GM21786 (cell line): Measurements from ENCODE around the gene OR10G2.
"Not testable (repeated sequence)": the region's sequence is repeated elsewhere in the genome, so short reads cannot be mapped to it uniquely, and the experiment has no call there.

Experiments
- ATAC-seq: cut with Tn5 transposase; IDR thresholded peaks from one replicate; pipeline ENCODE4 v1.9.1; 2021; ENCODE audit not compliant: unreplicated experiment

Gene OR10G2

DNA sequence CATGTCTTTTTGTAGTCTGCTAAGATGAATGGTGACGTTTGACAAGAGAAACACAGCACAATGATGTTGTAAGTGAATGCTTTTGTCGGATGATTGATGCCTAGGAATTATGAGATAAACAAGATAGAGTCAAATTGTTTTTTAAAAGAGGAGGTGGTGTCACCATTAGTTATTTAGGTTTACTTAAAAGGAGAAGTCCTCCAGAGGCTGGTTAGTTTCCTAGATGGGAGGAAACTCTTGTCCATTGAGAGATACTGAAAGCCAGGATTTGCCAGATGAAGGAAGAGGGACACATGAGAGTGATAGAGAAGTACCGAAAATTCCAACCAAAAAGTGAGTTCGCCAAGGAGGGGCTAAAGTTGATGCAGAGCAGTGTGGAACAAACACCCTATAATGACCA, at the start of gene OR10G2:
Gene OR10G2 (minus strand): TSS at position 101 of the 400 bp plus-strand sequence. CDS start 98 bp downstream, at position 3.
- ATAC-seq = no peak

DNA sequence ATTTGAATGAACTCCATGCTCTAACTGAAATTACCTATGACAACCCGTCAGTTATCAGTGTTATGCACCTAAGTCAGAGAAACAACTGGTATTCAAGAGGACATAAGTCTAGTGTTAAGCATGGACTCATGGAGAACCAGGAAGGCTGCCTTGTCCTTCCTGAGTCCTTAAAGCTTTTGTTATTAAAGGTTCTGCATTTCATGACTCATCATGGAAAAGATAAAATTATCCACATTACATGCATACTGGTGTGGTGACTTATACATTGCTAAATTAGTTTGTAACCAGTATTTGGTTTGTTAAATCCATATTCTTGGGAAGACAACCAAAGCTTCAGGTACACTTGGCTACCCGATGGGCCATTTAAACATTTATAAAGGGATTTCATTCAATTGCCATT, 45.3 kb upstream of the OR10G2 start:
- ATAC-seq = no peak

- ATAC-seq = no peak
Observed at GRCh38 chr14:21675566-21675965, 40.8 kb upstream of the OR10G2 start.

GRCh38 chr14:21673718-21674117, 39.0 kb upstream of the OR10G2 start, which contains the start of gene OR4E1:
Gene OR4E1, minus strand, starts transcription at chr14:21673818. Its CDS starts 2,883 bp downstream, at chr14:21670935.
- no peak for ATAC-seq

DNA sequence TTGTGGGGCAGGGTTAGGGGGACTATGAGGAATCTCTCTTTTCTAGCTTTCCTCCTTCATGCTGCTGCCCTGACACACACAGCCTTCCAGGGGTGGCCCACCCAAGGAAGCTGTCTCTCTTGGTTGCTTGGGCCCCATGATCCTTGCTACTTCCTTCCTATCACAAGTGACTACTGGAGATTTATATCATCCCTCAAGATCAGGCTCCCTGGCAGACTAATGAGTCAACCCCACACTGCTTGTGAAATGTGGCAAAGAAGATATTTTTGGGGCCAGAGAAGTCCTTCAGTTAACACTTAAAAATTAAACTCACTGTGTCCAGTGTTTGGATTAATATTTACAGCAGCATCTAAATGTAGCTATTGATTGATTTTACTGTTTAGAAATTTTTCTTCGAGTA, 37.4 kb upstream of the OR10G2 start:
- no peak for ATAC-seq

DNA sequence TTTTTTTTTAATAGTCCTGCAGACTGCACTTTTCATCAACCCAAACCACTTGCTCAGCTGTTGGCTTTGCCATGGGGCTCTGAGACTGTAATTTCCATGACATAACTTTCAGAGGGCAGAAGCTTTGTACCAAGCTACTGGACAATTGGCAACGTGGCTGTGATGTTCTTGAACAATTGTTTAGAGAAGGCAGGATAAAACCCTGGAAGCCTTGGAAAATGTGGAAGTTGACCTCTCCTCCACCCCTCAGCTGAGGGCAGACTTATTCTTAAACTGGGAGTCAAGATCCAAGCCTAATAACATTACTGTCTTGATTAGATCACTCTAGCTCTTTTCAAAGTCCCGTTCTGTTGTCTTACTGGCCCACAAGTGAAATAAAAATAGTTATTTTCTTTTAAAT, 36.6 kb upstream of the OR10G2 start:
- ATAC-seq = no peak

DNA sequence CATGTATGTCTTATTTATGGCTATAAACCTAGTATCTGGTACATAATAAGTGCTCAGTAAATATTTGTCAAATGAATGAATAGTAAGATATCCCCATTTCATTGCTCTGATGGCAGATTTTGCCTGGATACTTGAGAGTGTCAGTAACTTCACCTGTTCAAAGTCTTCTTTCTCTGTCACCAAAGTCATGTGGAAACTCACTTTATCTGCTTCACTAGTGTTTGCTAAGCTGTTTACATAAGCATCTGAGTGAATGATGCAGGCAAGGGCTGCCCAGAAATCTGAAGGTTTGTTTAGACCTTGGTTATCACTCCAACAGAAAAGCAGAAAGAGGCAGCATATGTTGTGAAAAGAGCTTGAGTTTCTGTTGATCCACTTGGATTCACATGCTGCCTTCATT, 34.5 kb upstream of the OR10G2 start:
- no peak for ATAC-seq

DNA sequence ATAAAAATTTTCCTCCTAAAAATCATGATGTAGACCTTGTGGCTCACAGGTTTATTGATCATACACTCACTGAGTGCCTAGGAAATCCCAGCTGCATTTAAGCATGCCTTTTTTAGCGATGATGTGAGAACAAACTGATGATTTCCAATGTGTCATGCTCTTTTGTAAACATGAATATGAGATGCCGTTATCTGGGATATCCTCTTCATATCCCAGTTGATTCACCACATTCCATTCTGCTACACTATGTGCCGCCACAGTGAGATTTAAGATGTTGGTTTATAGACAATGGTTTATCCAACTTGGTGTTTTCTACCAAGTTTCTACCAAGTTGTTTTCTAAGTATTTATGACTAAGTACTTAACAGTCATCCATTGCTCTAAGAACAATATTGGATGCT, 33.6 kb upstream of the OR10G2 start:
- ATAC-seq = no peak

GRCh38 chr14:21656980-21657379, 22.2 kb upstream of the OR10G2 start:
- no peak for ATAC-seq

- ATAC-seq = no peak
Observed at GRCh38 chr14:21654215-21654614, 19.5 kb upstream of the OR10G2 start.

DNA sequence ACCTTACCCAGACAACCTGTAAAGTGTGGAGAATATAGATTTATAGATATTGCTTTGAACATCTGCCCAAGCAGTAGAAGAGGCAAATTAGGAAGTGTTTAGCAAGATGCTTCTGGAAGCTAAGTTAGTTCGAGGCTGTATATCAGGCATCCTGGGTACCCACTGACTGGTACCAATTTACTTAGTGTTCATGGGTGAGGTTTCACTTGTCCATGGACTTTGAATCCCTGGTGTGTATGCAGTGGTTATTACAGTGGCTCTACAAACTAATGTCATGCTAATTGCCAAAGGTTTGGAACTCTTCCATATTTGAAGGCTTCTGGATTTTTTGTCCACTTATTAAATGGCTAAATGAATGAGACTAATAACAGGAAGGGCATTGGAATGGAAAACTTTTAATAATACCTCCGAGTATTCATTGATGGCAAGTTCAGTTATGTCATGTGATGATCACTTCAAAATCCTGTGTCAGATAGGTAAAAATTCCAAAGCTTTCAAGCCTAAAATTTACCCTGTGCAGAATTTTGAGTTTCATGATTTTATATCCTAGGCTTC, 18.7 kb upstream of the OR10G2 start, which contains the start of gene OR4E2:
Gene OR4E2 (plus strand): TSS at position 505 of the 555 bp plus-strand sequence. CDS start 11,248 bp downstream, outside the sequence.
- no peak for ATAC-seq

GRCh38 chr14:21652209-21652808, 17.6 kb upstream of the OR10G2 start:
- ATAC-seq = no peak

DNA sequence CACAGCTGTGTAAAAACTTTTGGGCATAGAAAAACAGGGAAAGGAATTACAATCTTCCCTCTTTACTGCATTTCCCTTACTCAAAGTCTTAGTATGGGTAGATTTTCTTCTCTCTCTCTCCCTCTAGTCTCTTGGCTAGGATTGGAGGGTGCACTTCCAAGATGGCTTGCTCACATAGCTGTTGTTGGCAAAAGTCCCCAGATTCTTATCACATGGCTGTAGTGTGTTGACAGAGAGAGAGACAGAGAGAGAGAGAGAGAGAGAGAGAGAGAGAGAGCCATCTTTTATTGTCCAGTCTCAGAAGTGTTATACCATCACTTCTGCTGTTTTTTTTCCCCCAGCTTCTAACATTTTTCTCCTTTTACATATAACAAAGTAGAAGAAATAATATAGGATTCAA, 12.6 kb upstream of the OR10G2 start:
- ATAC-seq = no peak

- ATAC-seq = no peak
Observed at GRCh38 chr14:21643407-21643806, 8.7 kb upstream of the OR10G2 start.

DNA sequence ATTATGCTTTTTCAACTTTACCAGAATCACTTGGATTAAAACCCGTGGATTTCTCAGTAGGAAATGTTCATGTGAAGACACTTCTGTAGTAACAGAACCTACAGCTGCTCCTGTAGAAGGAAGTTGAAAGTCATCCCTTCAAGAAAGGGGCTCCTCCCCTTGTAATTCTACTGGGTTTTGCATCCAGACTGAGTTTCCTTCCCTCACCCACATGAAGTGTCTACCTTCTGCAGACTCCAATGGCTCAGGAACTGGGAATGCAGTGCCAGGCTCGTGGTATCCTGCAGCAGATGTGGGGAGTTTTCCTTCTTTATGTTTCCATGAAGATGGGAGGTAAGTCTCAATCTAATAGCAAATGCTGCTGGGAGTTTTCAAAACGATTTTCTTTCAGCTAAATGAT, 7.9 kb upstream of the OR10G2 start:
- ATAC-seq = no peak

GRCh38 chr14:21631084-21631483, 3.7 kb downstream of the OR10G2 start:
- ATAC-seq = no peak

- ATAC-seq = not testable (repeated sequence)
Observed at GRCh38 chr14:21630503-21630902, 4.2 kb downstream of the OR10G2 start.

DNA sequence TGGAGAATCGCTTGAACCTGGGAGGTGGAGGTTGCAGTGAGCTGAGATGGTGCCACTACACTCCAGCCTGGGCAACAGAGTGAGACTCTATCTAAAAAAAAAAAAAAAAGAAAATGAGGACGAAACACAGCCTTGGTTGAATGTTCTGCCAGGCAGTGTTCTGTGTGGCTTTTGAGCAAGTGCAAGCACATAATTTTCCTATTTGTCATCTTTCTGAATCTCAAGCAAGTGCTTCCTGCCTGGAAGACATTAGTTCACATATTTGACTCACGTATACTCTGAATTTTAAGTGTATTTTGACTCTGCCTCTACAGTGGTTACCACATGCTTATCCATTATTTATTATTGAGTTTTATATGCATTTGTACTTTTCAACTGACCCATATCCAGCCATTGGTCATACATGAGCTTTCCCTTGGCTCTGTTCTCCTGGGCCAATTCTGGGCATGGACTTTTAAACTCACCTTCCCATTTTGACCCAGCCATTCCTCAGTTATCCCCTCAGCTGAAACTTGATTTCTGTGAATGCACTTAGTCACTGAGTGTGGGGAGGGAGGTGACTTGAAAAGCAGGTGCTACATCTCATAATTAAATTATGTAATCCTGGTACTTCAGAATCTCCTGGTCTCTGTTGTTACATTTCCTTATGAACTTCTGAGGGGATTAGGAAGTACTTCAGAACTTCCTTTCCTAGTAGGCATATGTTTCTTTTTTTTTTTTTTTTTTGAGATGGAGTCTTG, 8.1 kb downstream of the OR10G2 start:
- ATAC-seq = no peak

DNA sequence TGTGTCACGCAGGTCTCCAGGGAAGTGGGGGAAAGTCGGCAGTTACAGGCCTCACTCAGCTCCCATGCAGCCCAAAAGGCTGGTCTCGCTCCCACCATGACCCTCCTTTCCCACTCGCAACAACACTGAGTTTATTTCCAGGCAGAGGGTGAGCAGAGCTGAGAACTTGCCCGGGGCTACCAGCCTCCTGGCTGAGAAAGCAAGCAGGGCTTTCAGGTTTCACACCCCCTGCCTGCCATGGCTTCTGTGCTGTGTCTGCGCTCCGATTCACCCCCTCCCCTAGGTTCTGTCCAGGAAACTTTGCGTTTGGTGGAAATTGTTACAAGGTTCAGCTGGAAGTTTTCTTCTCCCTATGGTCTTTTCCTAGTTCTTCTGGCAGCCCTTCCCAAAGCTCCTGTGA, 17.1 kb downstream of the OR10G2 start:
- no peak for ATAC-seq

DNA sequence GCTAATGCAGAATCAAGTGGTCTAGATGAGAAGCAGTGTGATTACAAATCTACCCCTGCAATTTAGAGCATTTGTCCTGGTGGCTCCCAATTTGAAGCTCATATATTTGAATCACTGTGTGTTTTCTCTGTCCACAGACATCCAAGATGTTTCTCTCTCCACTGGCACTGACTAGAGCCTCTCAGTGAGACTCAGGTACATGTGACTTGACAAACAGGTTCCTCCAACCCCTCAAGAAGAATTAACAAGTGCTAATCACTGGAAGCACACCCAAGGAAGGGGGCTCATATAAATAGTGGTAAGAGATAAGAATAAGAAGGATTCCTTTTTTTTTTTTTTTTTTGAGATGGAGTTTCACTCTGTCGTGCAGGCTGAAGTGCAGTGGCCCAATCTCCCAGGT, 20.5 kb downstream of the OR10G2 start:
- no peak for ATAC-seq

- ATAC-seq = no peak
Observed at GRCh38 chr14:21612324-21612723, 22.4 kb downstream of the OR10G2 start.

DNA sequence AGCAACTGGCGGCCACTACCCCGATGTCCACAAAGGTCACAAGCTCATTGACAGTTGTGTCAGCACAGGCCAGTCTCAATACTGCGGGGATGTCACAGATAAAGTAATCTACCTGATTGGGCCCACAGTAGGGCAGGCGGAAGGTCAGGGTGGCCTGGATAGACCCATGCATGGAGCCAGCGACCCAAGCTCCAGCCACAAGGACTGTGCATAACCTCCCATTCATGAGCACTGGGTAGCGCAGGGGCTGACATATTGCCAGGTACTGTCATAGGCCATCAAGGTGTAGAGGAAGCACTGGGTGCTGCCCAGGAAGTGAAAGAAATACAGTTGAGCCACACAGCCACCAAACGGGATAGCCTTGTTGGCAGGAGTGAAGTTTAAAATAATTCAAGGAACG, 32.6 kb downstream of the OR10G2 start:
- not testable (repeated sequence) for ATAC-seq
